Measurements from ENCODE around the gene SASS6. TPM values are rescaled to one million over a fixed set of nuclear protein-coding genes. Genes with fewer than 3 reads are reported as not detected.

Gene SASS6
- total RNA-seq, 4 donors from 2014 or later = 1.9 to 4.4 (median 3.4) TPM

DNA sequence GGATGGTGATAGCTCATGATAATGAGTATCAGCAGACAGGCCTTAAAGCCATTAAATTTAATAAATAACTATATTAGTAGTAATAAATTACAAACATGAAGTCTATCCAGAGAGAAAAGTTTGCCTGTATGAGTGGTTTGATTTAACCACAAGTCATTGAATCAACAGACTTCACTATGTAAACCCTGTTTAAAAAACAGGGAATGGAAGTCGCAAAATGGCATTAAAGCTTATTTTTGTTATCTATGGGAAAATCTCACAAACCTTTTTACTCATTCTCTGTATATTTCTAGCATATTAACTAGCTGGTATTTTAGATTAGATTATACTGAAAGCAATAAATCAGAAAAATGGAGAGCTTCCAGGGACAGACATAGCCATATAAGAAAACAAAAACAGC, 45.3 kb downstream of the SASS6 start:
- TF ChIP-seq, protein P1, sequence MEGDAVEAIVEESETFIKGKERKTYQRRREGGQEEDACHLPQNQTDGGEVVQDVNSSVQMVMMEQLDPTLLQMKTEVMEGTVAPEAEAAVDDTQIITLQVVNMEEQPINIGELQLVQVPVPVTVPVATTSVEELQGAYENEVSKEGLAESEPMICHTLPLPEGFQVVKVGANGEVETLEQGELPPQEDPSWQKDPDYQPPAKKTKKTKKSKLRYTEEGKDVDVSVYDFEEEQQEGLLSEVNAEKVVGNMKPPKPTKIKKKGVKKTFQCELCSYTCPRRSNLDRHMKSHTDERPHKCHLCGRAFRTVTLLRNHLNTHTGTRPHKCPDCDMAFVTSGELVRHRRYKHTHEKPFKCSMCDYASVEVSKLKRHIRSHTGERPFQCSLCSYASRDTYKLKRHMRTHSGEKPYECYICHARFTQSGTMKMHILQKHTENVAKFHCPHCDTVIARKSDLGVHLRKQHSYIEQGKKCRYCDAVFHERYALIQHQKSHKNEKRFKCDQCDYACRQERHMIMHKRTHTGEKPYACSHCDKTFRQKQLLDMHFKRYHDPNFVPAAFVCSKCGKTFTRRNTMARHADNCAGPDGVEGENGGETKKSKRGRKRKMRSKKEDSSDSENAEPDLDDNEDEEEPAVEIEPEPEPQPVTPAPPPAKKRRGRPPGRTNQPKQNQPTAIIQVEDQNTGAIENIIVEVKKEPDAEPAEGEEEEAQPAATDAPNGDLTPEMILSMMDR (IDR thresholded peaks at IDR 0.05; ENCODE audit: low read depth) = no peak

DNA sequence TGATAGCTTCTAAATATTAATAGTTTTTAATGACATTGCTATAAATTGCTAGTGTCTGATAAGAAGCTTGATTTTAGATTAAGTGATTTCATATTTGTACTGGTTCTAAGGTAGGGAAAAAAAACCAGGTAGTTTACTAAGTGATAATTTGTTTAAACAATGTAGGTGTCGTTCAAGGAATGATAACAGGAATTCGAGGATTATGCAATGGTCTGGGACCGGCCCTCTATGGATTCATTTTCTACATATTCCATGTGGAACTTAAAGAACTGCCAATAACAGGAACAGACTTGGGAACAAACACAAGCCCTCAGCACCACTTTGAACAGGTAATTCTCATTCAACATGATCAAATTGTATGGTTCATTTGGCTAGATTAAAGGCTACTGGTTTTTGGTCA, 52.4 kb downstream of the SASS6 start:
- TF ChIP-seq, protein P1 (IDR thresholded peaks at IDR 0.05; ENCODE audit: low read depth) = no peak

DNA sequence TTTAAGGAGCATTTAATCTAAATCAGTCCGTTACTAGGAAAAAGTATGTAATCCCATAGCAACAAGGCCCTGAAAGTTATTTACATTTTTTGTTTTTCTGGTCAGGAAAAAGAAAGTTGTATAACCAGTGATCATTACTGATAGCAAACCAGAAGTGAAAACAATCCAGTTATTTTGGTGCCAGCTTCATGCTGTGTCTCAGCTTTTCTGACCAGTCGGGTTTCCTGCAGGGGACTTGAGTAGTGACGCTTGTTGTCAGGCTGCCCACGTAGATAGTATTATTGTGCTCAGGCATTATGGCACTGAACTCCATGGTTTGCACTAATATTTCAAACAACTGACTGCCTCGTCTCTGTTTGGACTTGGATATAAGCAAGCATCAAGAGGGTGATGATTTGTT, 55.2 kb downstream of the SASS6 start:
- TF ChIP-seq, protein P1 (IDR thresholded peaks at IDR 0.05; ENCODE audit: low read depth) = no peak

DNA sequence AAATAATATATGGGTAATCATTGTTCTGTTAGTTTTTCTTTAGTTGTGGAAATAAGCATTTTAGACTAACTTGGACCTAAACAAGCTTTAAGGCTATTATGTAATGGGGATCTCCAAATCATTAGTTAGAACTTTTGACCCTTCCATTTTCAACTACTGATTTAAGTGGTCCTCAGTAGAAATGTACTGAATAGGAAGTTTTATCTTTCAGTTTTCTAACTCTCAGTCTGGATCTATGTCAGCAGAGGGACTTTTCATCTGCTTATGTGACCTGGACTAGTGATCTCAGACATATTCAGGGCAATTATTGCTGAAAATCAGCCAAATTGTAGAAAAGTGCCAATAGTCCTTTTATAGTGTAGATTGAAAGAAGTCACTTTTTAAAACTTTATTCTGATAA, 56.0 kb downstream of the SASS6 start:
- TF ChIP-seq, protein P1 (IDR thresholded peaks at IDR 0.05; ENCODE audit: low read depth) = no peak

DNA sequence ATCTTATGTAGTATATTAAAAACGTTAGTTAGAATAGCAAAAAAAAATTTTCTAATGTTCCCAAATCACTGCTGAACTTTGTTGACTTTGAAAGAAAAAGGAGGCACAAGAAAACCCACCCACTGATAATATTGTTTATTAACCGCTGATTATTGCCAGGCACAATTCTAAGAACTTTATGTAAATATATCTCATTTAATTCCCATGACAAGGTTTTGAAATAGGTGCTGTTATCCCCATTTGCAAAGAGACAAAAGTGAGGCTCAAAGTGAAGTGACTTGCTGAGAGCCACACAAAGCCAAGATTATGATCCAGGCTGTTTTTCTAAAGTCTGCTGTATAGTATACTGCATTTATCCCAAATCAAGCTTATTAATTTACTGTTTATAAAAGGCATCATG, 56.4 kb downstream of the SASS6 start:
- TF ChIP-seq, protein P1 (IDR thresholded peaks at IDR 0.05; ENCODE audit: low read depth) = no peak

DNA sequence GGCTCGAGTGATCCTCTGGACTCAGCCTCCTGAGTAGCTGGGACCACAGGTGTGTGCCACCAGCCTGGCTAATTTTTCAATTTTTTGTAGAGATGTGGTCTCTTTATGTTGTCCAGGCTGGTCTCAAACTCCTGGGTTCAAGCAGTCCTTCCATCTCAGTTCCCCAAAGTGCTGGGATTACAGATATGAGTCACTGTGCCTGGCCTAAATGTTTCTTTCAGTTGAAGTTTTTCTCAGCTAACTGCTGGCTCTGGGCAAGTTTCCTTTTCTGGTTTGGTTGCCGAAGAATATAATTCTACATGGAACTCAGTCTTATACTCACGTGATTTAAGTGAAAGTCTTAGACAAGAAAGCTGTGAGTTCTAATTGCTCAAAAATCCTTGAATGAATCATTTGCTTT, 57.0 kb downstream of the SASS6 start:
- TF ChIP-seq, protein P1 (IDR thresholded peaks at IDR 0.05; ENCODE audit: low read depth) = no peak

DNA sequence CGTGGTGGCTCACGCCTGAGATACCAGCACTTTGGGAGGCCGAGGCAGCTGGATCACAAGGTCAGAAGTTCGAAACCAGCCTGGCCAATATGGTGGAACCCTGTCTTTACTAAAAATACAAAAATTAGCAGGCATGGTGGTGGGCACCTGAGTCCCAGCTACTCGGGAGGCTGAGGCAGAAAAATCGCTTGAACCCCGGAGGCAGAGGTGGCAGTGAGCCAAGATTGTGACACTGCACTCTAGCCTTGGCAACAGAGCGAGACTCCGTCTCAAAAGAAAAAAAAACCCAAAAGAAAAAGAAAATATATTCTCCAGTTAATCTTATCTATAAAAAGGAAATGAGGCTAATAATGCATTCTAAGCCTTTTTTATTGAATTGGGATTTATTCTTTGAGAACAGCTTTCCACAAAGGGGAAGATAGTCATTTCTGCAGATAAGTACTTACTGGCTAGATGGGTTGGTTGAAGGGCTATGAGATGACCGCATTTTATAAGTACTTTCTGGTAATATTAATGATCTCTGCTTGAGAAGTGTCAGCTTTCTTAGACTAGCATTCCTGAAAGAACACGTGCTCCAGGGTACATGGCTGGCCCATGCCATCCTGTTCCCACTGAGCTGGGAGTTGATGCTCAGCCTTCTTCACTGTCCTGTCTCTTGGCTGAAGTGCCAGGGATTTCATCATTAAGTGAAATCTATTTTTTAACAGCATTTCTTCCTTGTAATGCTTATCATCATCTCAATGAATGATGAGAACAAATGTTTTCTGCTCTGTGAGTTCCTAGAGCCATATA, 57.9 kb downstream of the SASS6 start:
- TF ChIP-seq, protein P1 (IDR thresholded peaks at IDR 0.05; ENCODE audit: low read depth) = no peak

All from subcutaneous adipose tissue (tissue), 4 donors.